Karpas-422 (cell line): ENCODE measurements around the gene HTD2. TPM values are rescaled to one million over a fixed set of nuclear protein-coding genes. Genes with fewer than 3 reads are reported as not detected.
"Not testable (repeated sequence)": the region's sequence is repeated elsewhere in the genome, so short reads cannot be mapped to it uniquely, and the experiment has no call there.

ENCODE experiments used
- DNase-seq: peaks from one replicate; pipeline ENCODE4 v3.0.0-alpha.2; 2015
- H2AFZ ChIP-seq: fragments of 200-600 bp; sonication (generic); 2 replicates; pipeline ENCODE4 v1.6.1; 2014; ENCODE audit warnings: antibody characterized with exemption, low read length, mixed read lengths
- H3K27ac ChIP-seq: fragments of 200-600 bp; sonication (generic); 2 replicates; pipeline ENCODE4 v1.5.1; 2014; ENCODE audit warnings: mild to moderate bottlenecking, low read length, moderate library complexity
- H3K27me3 ChIP-seq: fragments of 200-600 bp; sonication (generic); 2 replicates; pipeline ENCODE4 v1.6.1; 2014; ENCODE audit warnings: low read length, mixed read lengths
- H3K36me3 ChIP-seq: fragments of 200-600 bp; sonication (generic); 2 replicates; pipeline ENCODE4 v1.6.1; 2014; ENCODE audit warnings: low read length, mixed read lengths; ENCODE audit not compliant: insufficient read depth
- H3K4me1 ChIP-seq: fragments of 200-600 bp; sonication (generic); 2 replicates; pipeline ENCODE4 v1.6.1; 2014; ENCODE audit warnings: mild to moderate bottlenecking, low read length, mixed read lengths
- H3K4me2 ChIP-seq: fragments of 200-600 bp; sonication (generic); 2 replicates; pipeline ENCODE4 v1.6.1; 2014; ENCODE audit warnings: low read length, low read depth, mild to moderate bottlenecking; ENCODE audit not compliant: poor library complexity, severe bottlenecking
- H3K4me3 ChIP-seq: fragments of 200-600 bp; sonication (generic); 2 replicates; pipeline ENCODE4 v1.5.1; 2014; ENCODE audit warnings: mild to moderate bottlenecking, antibody characterized with exemption, low read length, mixed read lengths
- H3K79me2 ChIP-seq: fragments of 200-600 bp; sonication (generic); 2 replicates; pipeline ENCODE4 v1.6.1; 2014; ENCODE audit warnings: mild to moderate bottlenecking, low read length, mixed read lengths
- H3K9ac ChIP-seq: fragments of 200-600 bp; sonication (generic); 2 replicates; pipeline ENCODE4 v1.6.0; 2014; ENCODE audit warnings: low read length
- H3K9me2 ChIP-seq: fragments of 200-600 bp; sonication (generic), shearing (Covaris generic); replicated peaks from 2 replicates; pipeline ENCODE4 v1.6.0; 2014; ENCODE audit warnings: mild to moderate bottlenecking, low read length, moderate library complexity; ENCODE audit not compliant: insufficient read depth
- H3K9me3 ChIP-seq: fragments of 300-700, 200-600 bp; sonication (generic); 2 replicates; pipeline ENCODE4 v1.6.1; 2014; ENCODE audit warnings: low read length, mixed read lengths
- H4K20me1 ChIP-seq: fragments of 200-600 bp; sonication (generic); 2 replicates; pipeline ENCODE4 v1.6.1; 2014; ENCODE audit warnings: mild to moderate bottlenecking, antibody characterized with exemption, low read length, low read depth; ENCODE audit not compliant: insufficient read depth
- total RNA-seq: library from RNA; depleted of rRNA; stranded (reverse); fragments of >200 nt; shearing (Covaris generic); gene quantifications from 2 replicates; pipeline ENCODE4 v1.2.3, GENCODE V29; 2014; ENCODE audit warnings: low replicate concordance; rRNA removed

HTD2 gene
- 5.4 and 19.9 TPM in 2 replicates for total RNA-seq

- H3K9ac ChIP-seq = peak within 1 kb of the TSS; percentile 83
- H3K79me2 ChIP-seq = peaks cover 44% of the 10 kb centered on the region
- peak within 1 kb of the TSS; percentile 84 for H3K4me3 ChIP-seq
- no peaks in the 10 kb centered on the region for H3K9me3 ChIP-seq
- no peaks in the 10 kb centered on the region for H3K9me2 ChIP-seq
- peaks cover 24% of the 10 kb centered on the region; the same call in 1 of the 2 replicates for H4K20me1 ChIP-seq
- peaks cover 13% of the 10 kb centered on the region for H3K4me1 ChIP-seq
- peak within 1 kb of the TSS; percentile 58; the same call in 1 of the 2 replicates for H2AFZ ChIP-seq
- H3K36me3 ChIP-seq = peaks cover 20% of the 10 kb centered on the region
- H3K27ac ChIP-seq = peak within 1 kb of the TSS; percentile 82
- peak; percentile 99 for DNase-seq
- no peaks in the 10 kb centered on the region for H3K27me3 ChIP-seq
- H3K4me2 ChIP-seq = peak within 1 kb of the TSS; percentile 82
Observed at GRCh38 chr3:58305882-58306711, at the start of gene HTD2, which contains the start of gene RPP14. Gene HTD2, plus strand, starts transcription at chr3:58306520. Its CDS starts 11,094 bp downstream, at chr3:58317614. Gene RPP14, plus strand, starts transcription at chr3:58306245. Its CDS starts 4,085 bp downstream, at chr3:58310330.

GRCh38 chr3:58258392-58259055 is 47.8 kb upstream of the HTD2 start:
- Histone ChIP-seq H3K36me3 (no peaks in the 10 kb centered on the region; the same call in 1 of the 2 replicates), H3K27ac (no peak overlapping the region), H3K79me2 (peaks cover 3% of the 10 kb centered on the region; the same call in 1 of the 2 replicates), H3K4me2 (no peak overlapping the region), H3K9me3 (no peaks in the 10 kb centered on the region), H3K4me1 (no peaks in the 10 kb centered on the region), H2AFZ (no peak overlapping the region), H3K9ac (no peak overlapping the region), H3K4me3 (no peak overlapping the region), H3K27me3 (no peaks in the 10 kb centered on the region), H4K20me1 (no peaks in the 10 kb centered on the region), H3K9me2 (no peaks in the 10 kb centered on the region)
- DNase-seq = no peak

GRCh38 chr3:58260261-58260731 is 46.0 kb upstream of the HTD2 start:
- Histone ChIP-seq H3K9me2 (no peaks in the 10 kb centered on the region), H3K4me3 (no peak overlapping the region), H3K4me2 (no peak overlapping the region), H3K27ac (no peak overlapping the region), H3K79me2 (no peaks in the 10 kb centered on the region), H3K9ac (no peak overlapping the region), H3K4me1 (no peaks in the 10 kb centered on the region), H3K36me3 (no peaks in the 10 kb centered on the region; the same call in 1 of the 2 replicates), H4K20me1 (no peaks in the 10 kb centered on the region), H2AFZ (no peak overlapping the region), H3K27me3 (no peaks in the 10 kb centered on the region), H3K9me3 (no peaks in the 10 kb centered on the region)
- DNase-seq = no peak

- no peaks in the 10 kb centered on the region for H3K9me3 ChIP-seq
- H3K27me3 ChIP-seq = no peaks in the 10 kb centered on the region
- no peaks in the 10 kb centered on the region for H3K4me1 ChIP-seq
- no peaks in the 10 kb centered on the region for H4K20me1 ChIP-seq
- no peak overlapping the region for H3K4me3 ChIP-seq
- H3K36me3 ChIP-seq = no peaks in the 10 kb centered on the region; the same call in 1 of the 2 replicates
- no peak for DNase-seq
- no peak overlapping the region for H3K4me2 ChIP-seq
- H3K9me2 ChIP-seq = no peaks in the 10 kb centered on the region
- H2AFZ ChIP-seq = no peak overlapping the region
- no peak overlapping the region for H3K27ac ChIP-seq
- no peak overlapping the region for H3K9ac ChIP-seq
- no peaks in the 10 kb centered on the region for H3K79me2 ChIP-seq
Observed at GRCh38 chr3:58260733-58261132, 45.6 kb upstream of the HTD2 start.

- H2AFZ ChIP-seq = no peak overlapping the region
- DNase-seq = no peak
- no peaks in the 10 kb centered on the region for H3K9me3 ChIP-seq
- H4K20me1 ChIP-seq = no peaks in the 10 kb centered on the region
- H3K36me3 ChIP-seq = no peaks in the 10 kb centered on the region; the same call in 1 of the 2 replicates
- H3K4me2 ChIP-seq = no peak overlapping the region
- no peaks in the 10 kb centered on the region for H3K9me2 ChIP-seq
- no peaks in the 10 kb centered on the region for H3K27me3 ChIP-seq
- H3K4me1 ChIP-seq = no peaks in the 10 kb centered on the region
- H3K27ac ChIP-seq = no peak overlapping the region
- no peaks in the 10 kb centered on the region for H3K79me2 ChIP-seq
- H3K9ac ChIP-seq = no peak overlapping the region
- no peak overlapping the region for H3K4me3 ChIP-seq
Observed at GRCh38 chr3:58261954-58262666, 44.2 kb upstream of the HTD2 start.

- no peaks in the 10 kb centered on the region for H4K20me1 ChIP-seq
- H3K9me3 ChIP-seq = no peaks in the 10 kb centered on the region
- no peaks in the 10 kb centered on the region for H3K27me3 ChIP-seq
- no peak overlapping the region for H3K4me2 ChIP-seq
- no peak overlapping the region for H3K4me3 ChIP-seq
- H3K4me1 ChIP-seq = no peaks in the 10 kb centered on the region
- no peaks in the 10 kb centered on the region for H3K36me3 ChIP-seq
- no peaks in the 10 kb centered on the region for H3K79me2 ChIP-seq
- H3K9me2 ChIP-seq = no peaks in the 10 kb centered on the region
- DNase-seq = no peak
- H2AFZ ChIP-seq = no peak overlapping the region
- H3K27ac ChIP-seq = no peak overlapping the region
- H3K9ac ChIP-seq = no peak overlapping the region
Observed at GRCh38 chr3:58266577-58266976, 39.7 kb upstream of the HTD2 start.

GRCh38 chr3:58267543-58267942 is 38.8 kb upstream of the HTD2 start:
- not testable (repeated sequence) for H3K4me2 ChIP-seq, H4K20me1 ChIP-seq, H3K79me2 ChIP-seq, H3K9me2 ChIP-seq, DNase-seq, H3K4me3 ChIP-seq, H3K9ac ChIP-seq, H3K9me3 ChIP-seq, H3K27ac ChIP-seq, H3K36me3 ChIP-seq, H3K4me1 ChIP-seq, H2AFZ ChIP-seq, H3K27me3 ChIP-seq
